Smooth muscle cell (in vitro differentiated cells): Measurements from ENCODE around the gene ZNF507. TPM values are rescaled to one million over a fixed set of nuclear protein-coding genes. Genes with fewer than 3 reads are reported as not detected.
"Not testable (repeated sequence)": the region's sequence is repeated elsewhere in the genome, so short reads cannot be mapped to it uniquely, and the experiment has no call there.

Experiments
- DNase-seq: peaks from one replicate; lab custom pipeline; 2025; ENCODE audit not compliant: unreplicated experiment; lab: John Stamatoyannopoulos, UW
- H2AFZ ChIP-seq: fragments of 200-600 bp; sonication (generic); 2 replicates; pipeline ENCODE4 v1.6.0; 2016; ENCODE audit warnings: antibody characterized with exemption, low read depth, mild to moderate bottlenecking
- H3F3A ChIP-seq: fragments of 200-600 bp; sonication (generic); 2 replicates; pipeline ENCODE4 v1.6.0; 2017; ENCODE audit warnings: antibody characterized with exemption, low read depth
- H3K27ac ChIP-seq: fragments of 200-600 bp; sonication (generic); 2 replicates; pipeline ENCODE4 v1.5.1; 2016; ENCODE audit warnings: low read depth, mild to moderate bottlenecking
- H3K27me3 ChIP-seq: fragments of 200-600 bp; sonication (generic); 2 replicates; pipeline ENCODE4 v1.6.1; 2016; ENCODE audit warnings: low read depth, mild to moderate bottlenecking
- H3K36me3 ChIP-seq: fragments of 200-600 bp; sonication (generic); 2 replicates; pipeline ENCODE4 v1.5.1; 2016; ENCODE audit warnings: low read depth
- H3K4me1 ChIP-seq: fragments of 200-600 bp; sonication (generic); 2 replicates; pipeline ENCODE4 v1.5.1; 2016; ENCODE audit warnings: low read depth
- H3K4me2 ChIP-seq: fragments of 200-600 bp; sonication (generic); 2 replicates; pipeline ENCODE4 v1.6.0; 2016; ENCODE audit warnings: mild to moderate bottlenecking
- H3K4me3 ChIP-seq: fragments of 200-600 bp; sonication (generic); 2 replicates; pipeline ENCODE4 v1.5.1; 2016; ENCODE audit warnings: mild to moderate bottlenecking
- H3K79me2 ChIP-seq: fragments of 200-600 bp; sonication (generic); 2 replicates; pipeline ENCODE4 v1.6.0; 2016; ENCODE audit warnings: low read depth, mild to moderate bottlenecking
- H3K9ac ChIP-seq: fragments of 200-600 bp; sonication (generic); 2 replicates; pipeline ENCODE4 v1.6.0; 2016; ENCODE audit warnings: low read depth
- H3K9me3 ChIP-seq: fragments of 200-600 bp; sonication (generic); replicated peaks from 2 replicates; pipeline ENCODE4 v1.5.1; 2016; ENCODE audit warnings: low read depth
- H4K20me1 ChIP-seq: fragments of 200-600 bp; sonication (generic); 2 replicates; pipeline ENCODE4 v1.6.0; 2016; ENCODE audit warnings: low read depth
- CTCF ChIP-seq: fragments of 200-600 bp; sonication (generic); IDR thresholded peaks from 2 replicates; pipeline ENCODE4 v1.5.1; 2017; ENCODE audit warnings: borderline replicate concordance, mild to moderate bottlenecking, antibody characterized with exemption; ENCODE audit not compliant: insufficient read depth, poor library complexity, severe bottlenecking
- WGBS: methylation state at CpG from one replicate; pipeline ENCODE4 v1.1.7; 2016; ENCODE audit warnings: low lambda C conversion rate; 5-methylcytosine and 5-hydroxymethylcytosine counted together
- polyA plus RNA-seq: library from polyadenylated mRNA; unstranded; fragments of >200 nt; fragmentation: Nextera tagmentation; extraction: Ambion mirVana; gene quantifications from 2 replicates; pipeline ENCODE4 v1.2.1, GENCODE V29; 2016
- total RNA-seq: library from RNA; depleted of rRNA; stranded (reverse); fragments of >200 nt; gene quantifications from 2 replicates; pipeline ENCODE4 v1.2.3, GENCODE V29; 2014

ZNF507 gene
- total and polyA plus RNA-seq, 2 experiments from 2014 or later = 4.4 to 8.0 TPM

- H3K27me3 ChIP-seq = no peaks in the 10 kb centered on the region
- H3K4me3 ChIP-seq = no peak overlapping the region
- H2AFZ ChIP-seq = no peak overlapping the region
- WGBS = 98% methylated on average over 3 of the region's 3 CpGs
- no peaks in the 10 kb centered on the region for H3K9me3 ChIP-seq
- no peaks in the 10 kb centered on the region for H4K20me1 ChIP-seq
- H3F3A ChIP-seq = no peaks in the 10 kb centered on the region
- no peaks in the 10 kb centered on the region for H3K36me3 ChIP-seq
- no peak for DNase-seq
- H3K79me2 ChIP-seq = peaks cover 4% of the 10 kb centered on the region
- no peak overlapping the region for H3K4me2 ChIP-seq
- no peak for TF ChIP-seq CTCF
- H3K9ac ChIP-seq = no peak overlapping the region
- H3K27ac ChIP-seq = no peak overlapping the region
- H3K4me1 ChIP-seq = no peaks in the 10 kb centered on the region
Observed at GRCh38 chr19:32422435-32422834, 77.0 kb downstream of the ZNF507 start.

- H3K27me3 ChIP-seq, H3K36me3 ChIP-seq, H3K79me2 ChIP-seq, H3K27ac ChIP-seq, H3K4me2 ChIP-seq, H3K9me3 ChIP-seq, H3F3A ChIP-seq, H3K4me1 ChIP-seq, H3K9ac ChIP-seq, H2AFZ ChIP-seq, DNase-seq, H4K20me1 ChIP-seq, H3K4me3 ChIP-seq: not testable (repeated sequence)
- WGBS = 96% methylated on average over 3 of the region's 3 CpGs
Observed at GRCh38 chr19:32423944-32424343, 78.5 kb downstream of the ZNF507 start.

- Histone ChIP-seq H3K4me3 (no peak overlapping the region), H3K4me1 (no peaks in the 10 kb centered on the region), H4K20me1 (peaks cover 7% of the 10 kb centered on the region), H2AFZ (no peak overlapping the region), H3K79me2 (peaks cover 4% of the 10 kb centered on the region), H3K27me3 (no peaks in the 10 kb centered on the region), H3K27ac (no peak overlapping the region), H3K9ac (no peak overlapping the region), H3K36me3 (no peaks in the 10 kb centered on the region), H3K4me2 (no peak overlapping the region), H3F3A (no peaks in the 10 kb centered on the region), H3K9me3 (no peaks in the 10 kb centered on the region)
- WGBS = 96% methylated on average over 3 of the region's 3 CpGs
- no peak for TF ChIP-seq CTCF
- no peak for DNase-seq
Observed at GRCh38 chr19:32427536-32427935, 82.1 kb downstream of the ZNF507 start.

GRCh38 chr19:32436692-32437091 lies 91.3 kb downstream of the ZNF507 start:
- TF ChIP-seq CTCF = no peak
- Histone ChIP-seq H3F3A (no peaks in the 10 kb centered on the region), H4K20me1 (no peaks in the 10 kb centered on the region), H3K79me2 (no peaks in the 10 kb centered on the region), H3K4me2 (no peak overlapping the region), H2AFZ (no peak overlapping the region), H3K4me3 (no peak overlapping the region), H3K27ac (no peak overlapping the region), H3K36me3 (no peaks in the 10 kb centered on the region), H3K4me1 (no peaks in the 10 kb centered on the region), H3K9ac (no peak overlapping the region), H3K9me3 (no peaks in the 10 kb centered on the region), H3K27me3 (no peaks in the 10 kb centered on the region)
- no peak for DNase-seq
- WGBS = 98% methylated on average over 6 of the region's 6 CpGs
